ENCODE measurements around the gene HTT.

HTT gene

GRCh38 chr4:3074078-3074845 is at the start of gene HTT, which contains the start of gene HTT-AS:
HTT (plus strand) TSS chr4:3074681; CDS start chr4:3074826, 145 bp downstream.
HTT-AS (minus strand) TSS chr4:3074538.
- peak; percentile 99 for DNase-seq (ENCODE audit: low spot score)

DNA sequence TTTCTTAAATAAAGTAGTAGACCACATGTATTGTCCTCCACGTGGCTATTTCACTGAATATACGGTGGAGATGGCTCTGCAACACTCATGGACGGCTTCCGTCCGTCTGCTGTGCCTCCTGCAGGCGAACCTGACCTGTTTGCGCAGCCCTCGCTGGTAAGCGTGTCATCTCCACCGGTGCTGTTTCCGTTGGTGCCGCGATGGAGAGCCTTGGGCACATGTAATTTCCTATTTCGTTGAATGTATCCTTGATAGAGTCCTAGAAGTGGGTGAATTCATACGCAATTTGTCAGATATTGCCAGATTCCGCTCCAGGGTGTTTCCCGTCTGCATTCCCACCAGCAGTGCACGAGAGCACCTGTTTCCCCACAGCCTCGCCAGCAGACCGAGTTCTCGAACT is 48.6 kb upstream of the HTT start:
- DNase-seq (ENCODE audit: low spot score) = no peak

DNA sequence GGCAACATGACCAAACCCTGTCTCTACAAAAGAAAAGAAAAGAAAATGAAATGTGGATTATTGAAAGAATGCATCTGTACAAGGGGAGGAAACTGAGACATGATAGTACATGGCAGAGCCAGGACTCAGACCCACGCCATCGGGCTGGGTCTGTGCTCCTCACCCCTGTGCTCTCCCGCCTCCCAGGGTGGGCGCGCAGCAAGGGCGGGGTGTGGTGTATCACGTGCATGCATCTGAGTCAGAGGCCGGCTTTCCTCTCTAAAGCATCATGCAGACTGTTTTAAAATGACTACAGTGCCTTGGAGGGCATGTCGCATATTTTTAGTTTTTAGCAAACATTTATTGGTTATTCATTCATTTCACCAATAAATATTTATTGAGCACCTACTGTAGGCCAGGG is 47.9 kb upstream of the HTT start:
- no peak for DNase-seq (ENCODE audit: low spot score)

DNA sequence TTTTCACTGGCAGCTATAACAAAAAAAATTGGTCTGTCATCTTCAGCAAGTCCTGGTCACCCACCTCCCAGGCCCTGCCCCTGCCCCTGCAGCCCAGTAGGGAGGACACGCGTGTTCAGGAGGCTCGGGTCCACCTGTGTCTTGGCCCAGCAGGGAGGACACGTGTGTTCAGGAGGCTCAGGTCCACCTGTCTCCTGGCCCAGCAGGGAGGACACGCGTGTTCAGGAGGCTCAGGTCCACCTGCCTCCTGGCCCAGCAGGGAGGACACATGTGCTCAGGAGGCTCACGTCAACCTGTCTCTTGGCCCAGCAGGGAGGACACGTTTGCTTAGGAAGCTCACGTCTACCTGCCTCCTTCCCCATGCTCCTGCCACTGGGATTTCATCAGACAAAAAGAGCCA is 45.0 kb upstream of the HTT start:
- no peak for DNase-seq (ENCODE audit: low spot score)

- no peak for DNase-seq (ENCODE audit: low spot score)
Measured at GRCh38 chr4:3030566-3031356, 43.7 kb upstream of the HTT start.

DNA sequence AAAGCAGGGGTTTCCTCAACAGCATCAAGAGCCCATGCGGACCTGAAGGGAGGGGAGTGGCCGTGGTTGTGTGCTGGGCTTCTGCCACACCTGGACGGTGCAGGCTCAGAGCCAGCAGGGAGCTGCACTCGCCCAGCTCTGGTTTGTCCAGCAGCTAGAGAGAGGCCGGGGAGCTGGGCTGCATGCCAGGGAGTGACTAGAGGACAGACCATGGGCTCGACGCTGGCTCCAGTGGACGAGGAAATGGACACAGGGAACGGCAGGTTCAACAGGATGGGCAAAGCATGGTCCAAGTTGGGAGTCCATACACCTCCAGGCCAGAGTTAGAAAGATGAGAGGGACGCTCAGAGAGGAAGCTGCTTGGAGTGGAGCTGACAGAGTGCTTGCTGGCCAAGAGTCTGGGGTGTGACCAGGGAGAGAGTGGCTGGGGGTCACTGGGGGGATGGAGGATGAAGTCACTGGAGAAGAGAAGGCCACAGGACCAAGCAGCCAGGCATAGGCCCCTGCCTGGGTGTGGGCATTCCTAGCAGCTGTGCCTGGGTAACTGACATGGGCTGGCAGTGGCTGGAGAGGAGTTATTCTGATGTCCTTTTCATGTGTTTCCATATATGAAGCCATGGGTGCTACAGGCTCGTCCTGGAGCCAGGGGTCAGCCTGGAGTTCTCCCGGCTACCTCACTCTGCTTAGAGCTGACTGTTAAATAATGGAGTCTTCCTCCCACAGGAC is 43.0 kb upstream of the HTT start:
- no peak for DNase-seq (ENCODE audit: low spot score)

DNA sequence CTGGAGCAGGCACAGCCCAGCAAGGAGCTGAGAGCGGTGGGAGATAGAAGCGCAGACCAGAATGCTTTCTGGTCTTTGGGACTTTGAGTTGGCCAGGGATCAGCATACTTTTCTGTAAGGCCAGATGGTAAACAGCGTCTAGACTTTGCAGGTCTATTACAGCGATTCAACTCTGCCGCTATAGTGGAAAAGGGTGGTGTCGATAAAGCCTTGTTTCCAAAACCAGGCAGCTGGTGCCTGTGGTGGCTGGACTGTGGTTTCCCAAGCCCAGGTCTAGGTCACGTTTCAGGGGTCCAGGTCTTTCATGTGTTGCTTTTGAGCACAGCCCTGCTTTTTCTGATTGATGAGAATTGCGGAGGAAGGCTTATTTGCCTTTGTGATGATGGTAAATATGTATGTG is 40.2 kb upstream of the HTT start:
- DNase-seq (ENCODE audit: low spot score) = no peak

DNA sequence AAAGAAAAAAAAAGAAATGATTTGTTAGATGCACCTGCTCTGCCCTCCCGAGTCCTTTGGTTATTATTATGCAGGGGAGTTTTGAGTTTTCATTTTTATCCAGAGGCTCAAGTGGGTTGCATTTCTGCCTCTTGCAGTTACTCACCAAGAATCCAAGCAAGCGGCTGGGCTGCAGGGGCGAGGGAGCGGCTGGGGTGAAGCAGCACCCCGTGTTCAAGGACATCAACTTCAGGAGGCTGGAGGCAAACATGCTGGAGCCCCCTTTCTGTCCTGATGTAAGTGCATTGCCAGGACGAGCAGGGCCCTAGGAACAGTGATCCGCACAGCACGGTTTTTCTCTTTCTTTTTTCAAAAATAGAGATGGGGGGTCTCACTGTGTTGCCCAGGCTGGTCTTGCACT is 39.2 kb upstream of the HTT start:
- no peak for DNase-seq (ENCODE audit: low spot score)

- DNase-seq (ENCODE audit: low spot score) = no peak
Measured at GRCh38 chr4:3035674-3036073, 38.8 kb upstream of the HTT start.

- DNase-seq (ENCODE audit: low spot score) = no peak
Measured at GRCh38 chr4:3036131-3036952, 38.1 kb upstream of the HTT start.

GRCh38 chr4:3037957-3038461 is 36.5 kb upstream of the HTT start:
- DNase-seq (ENCODE audit: low spot score) = no peak

DNA sequence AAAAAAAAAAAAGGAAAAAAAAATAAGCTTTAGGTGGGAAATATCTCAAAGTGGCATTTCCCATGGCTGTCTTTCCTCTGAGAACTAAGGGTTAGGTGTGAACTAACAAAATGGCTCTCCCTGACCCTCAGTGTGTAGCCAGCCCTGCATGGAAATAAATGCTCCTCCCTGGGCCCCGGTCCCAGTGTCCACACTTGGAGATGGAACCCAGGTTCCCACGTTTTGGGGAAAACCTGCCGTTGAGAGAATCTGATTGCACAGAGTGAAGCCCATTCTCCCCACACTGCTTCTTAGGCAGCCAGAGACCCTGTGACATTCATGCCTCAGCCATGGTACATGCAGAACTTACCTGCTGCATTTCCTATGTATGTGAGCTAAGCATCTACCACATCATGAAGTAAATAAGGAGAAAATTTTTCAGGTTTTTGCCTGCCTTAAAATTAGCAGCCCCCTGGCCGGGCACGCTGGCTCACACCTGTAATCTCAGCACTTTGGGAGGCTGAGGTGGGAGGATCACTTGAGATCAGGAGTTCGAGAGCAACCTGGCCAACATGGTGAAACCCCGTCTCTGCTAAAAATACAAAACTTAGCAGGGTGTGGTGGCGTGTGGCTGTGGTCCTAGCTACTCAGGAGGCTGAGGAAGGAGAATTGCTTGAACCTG is 34.6 kb upstream of the HTT start:
- DNase-seq (ENCODE audit: low spot score) = no peak

- no peak for DNase-seq (ENCODE audit: low spot score)
Measured at GRCh38 chr4:3040452-3041191, 33.9 kb upstream of the HTT start.

DNA sequence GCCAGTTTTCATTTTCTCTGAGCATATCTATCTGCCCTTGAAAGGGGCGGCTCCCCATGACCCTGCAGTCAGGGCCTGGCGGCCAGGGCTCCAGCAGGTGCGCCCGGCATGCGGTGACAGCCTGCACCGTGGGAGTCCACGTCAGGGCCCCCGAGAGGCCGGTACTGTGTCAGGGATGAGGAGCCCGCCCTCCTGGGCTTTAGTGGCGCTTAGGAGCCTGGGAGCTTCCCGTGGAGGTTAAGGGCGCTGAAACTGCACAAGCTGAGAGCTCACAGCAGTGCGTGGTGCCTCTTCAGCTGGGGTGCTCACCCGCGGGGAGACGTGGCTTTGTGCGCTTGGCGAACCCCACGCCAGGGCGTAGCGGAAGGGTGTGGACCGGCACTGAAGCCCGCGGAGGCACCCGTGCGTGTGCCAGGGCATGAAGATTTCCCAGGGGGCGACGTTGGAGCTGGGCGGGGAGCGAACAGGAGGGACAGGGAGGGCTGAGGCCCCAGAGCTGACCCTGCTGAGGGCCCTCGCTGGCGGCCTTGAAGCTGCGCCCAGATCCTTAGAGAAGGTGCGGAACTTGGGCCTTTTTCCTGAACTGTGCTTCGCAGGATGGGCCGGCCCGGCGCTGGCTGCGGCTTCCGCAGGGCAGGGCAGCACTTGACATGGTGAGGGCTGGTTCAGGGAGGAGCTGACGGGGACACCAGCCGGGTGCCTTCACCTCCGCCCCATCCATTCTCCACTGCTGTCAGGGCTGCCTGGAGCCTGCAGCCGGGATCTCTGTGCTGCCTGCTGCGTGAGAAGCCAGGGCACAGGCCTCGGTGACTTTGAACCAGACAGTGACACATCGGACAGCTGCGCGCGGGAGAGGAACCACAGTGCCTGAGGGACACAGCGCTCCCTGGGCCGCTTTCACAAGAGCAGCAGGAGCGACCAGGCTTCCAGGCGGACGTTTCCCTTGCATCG is 33.0 kb upstream of the HTT start:
- no peak for DNase-seq (ENCODE audit: low spot score)

GRCh38 chr4:3042226-3042625 is 32.3 kb upstream of the HTT start:
- no peak for DNase-seq (ENCODE audit: low spot score)

GRCh38 chr4:3043282-3044020 is 31.0 kb upstream of the HTT start:
- DNase-seq (ENCODE audit: low spot score) = no peak

- no peak for DNase-seq (ENCODE audit: low spot score)
Measured at GRCh38 chr4:3044870-3045819, 29.3 kb upstream of the HTT start.
